GM18499 (cell line): ENCODE measurements around the gene MFAP1.

Experiments used
- ATAC-seq: cut with Tn5 transposase; IDR thresholded peaks from one replicate; pipeline ENCODE4 v1.9.1; 2021; ENCODE audit warnings: moderate number of reproducible peaks; ENCODE audit not compliant: insufficient read depth, unreplicated experiment

Gene MFAP1

GRCh38 chr15:43777267-43777914 lies 47.1 kb downstream of the MFAP1 start:
- peak; percentile 24 for ATAC-seq

- peak; percentile 10 for ATAC-seq
Measured at GRCh38 chr15:43776718-43777266, 47.7 kb downstream of the MFAP1 start, which contains the start of gene ELL3. TSS of gene ELL3 (minus strand) at chr15:43776966. CDS start at chr15:43776901, 65 bp downstream.

- ATAC-seq, result peak; percentile 47
Measured at GRCh38 chr15:43776101-43776717, 48.3 kb downstream of the MFAP1 start.

- ATAC-seq, result no peak
Measured at GRCh38 chr15:43775411-43775965, 49.0 kb downstream of the MFAP1 start.

GRCh38 chr15:43774062-43774461 lies 50.4 kb downstream of the MFAP1 start:
- ATAC-seq, result no peak

GRCh38 chr15:43772624-43773023 lies 51.9 kb downstream of the MFAP1 start:
- no peak for ATAC-seq

- ATAC-seq, result no peak
Measured at GRCh38 chr15:43771816-43772215, 52.7 kb downstream of the MFAP1 start.

GRCh38 chr15:43769584-43770228 lies 54.8 kb downstream of the MFAP1 start:
- ATAC-seq, result no peak

GRCh38 chr15:43763819-43764446 lies 60.6 kb downstream of the MFAP1 start:
- ATAC-seq, result no peak

- ATAC-seq, result no peak
Measured at GRCh38 chr15:43762824-43763223, 61.7 kb downstream of the MFAP1 start.
